Mesenchymal stem cell (in vitro differentiated cells and primary cell): Measurements from ENCODE around the gene AMMECR1.

Experiments
- DNase-seq: peaks from one replicate; pipeline ENCODE4 v3.0.0-alpha.2; 2013
- H2AFZ ChIP-seq: one replicate; pipeline ENCODE4 v1.6.1; 2013; ENCODE audit warnings: low read depth, mild to moderate bottlenecking, control low read depth, inconsistent platforms, low read length, moderate library complexity
- H2AK5ac ChIP-seq: 2 replicates; pipeline ENCODE4 v1.6.1; 2013; ENCODE audit warnings: low read length, moderate library complexity, mild to moderate bottlenecking, inconsistent platforms; ENCODE audit not compliant: severe bottlenecking
- H2BK120ac ChIP-seq: one replicate; pipeline ENCODE4 v1.6.1; 2013; ENCODE audit warnings: low read depth, mild to moderate bottlenecking, inconsistent platforms, low read length, moderate library complexity
- H2BK12ac ChIP-seq, 2 experiments: one replicate each; pipeline ENCODE4 v1.6.1; 2013; ENCODE audit warnings: inconsistent platforms in 2 of 2, low read length in 2 of 2, mild to moderate bottlenecking in 2 of 2, moderate library complexity in 2 of 2, control low read depth in 1 of 2
- H2BK15ac ChIP-seq: one replicate; pipeline ENCODE4 v1.6.1; 2013; ENCODE audit warnings: mild to moderate bottlenecking, low read depth, inconsistent platforms; ENCODE audit not compliant: poor library complexity, severe bottlenecking
- H2BK5ac ChIP-seq: 2 replicates; pipeline ENCODE4 v1.6.1; 2013; ENCODE audit warnings: low read depth, mild to moderate bottlenecking, low read length, control low read depth, inconsistent platforms; ENCODE audit not compliant: poor library complexity, severe bottlenecking
- H3K14ac ChIP-seq, 2 experiments: one replicate each; pipeline ENCODE4 v1.6.1; 2013; ENCODE audit warnings: inconsistent platforms in 2 of 2, low read length in 2 of 2, control low read depth in 1 of 2, mild to moderate bottlenecking in 1 of 2, moderate library complexity in 1 of 2
- H3K18ac ChIP-seq, 2 experiments: one replicate each; pipeline ENCODE4 v1.6.1; 2013; ENCODE audit warnings: inconsistent platforms in 2 of 2, low read length in 2 of 2, control low read depth in 1 of 2, low read depth in 1 of 2, mild to moderate bottlenecking in 1 of 2
- H3K23ac ChIP-seq, 2 experiments: one replicate each; pipeline ENCODE4 v1.6.1; 2013; ENCODE audit warnings: inconsistent platforms in 2 of 2, low read length in 2 of 2, mild to moderate bottlenecking in 2 of 2, moderate library complexity in 2 of 2, control low read depth in 1 of 2
- H3K27ac ChIP-seq: 2 replicates; pipeline ENCODE4 v1.5.1; 2013; ENCODE audit warnings: mild to moderate bottlenecking, moderate library complexity, low read length, control low read depth, inconsistent platforms; ENCODE audit not compliant: poor library complexity, severe bottlenecking
- H3K27me3 ChIP-seq, 2 experiments: 2 replicates each; pipeline versions ENCODE4 v1.6.1 to v1.7.0; 2013; ENCODE audit warnings: low read length in 2 of 2, mild to moderate bottlenecking in 2 of 2, moderate library complexity in 2 of 2, control low read depth in 1 of 2, inconsistent platforms in 1 of 2; ENCODE audit not compliant: control insufficient read depth in 1 of 2, insufficient read depth in 1 of 2
- H3K36me3 ChIP-seq, 2 experiments: 2 replicates each; pipeline versions ENCODE4 v1.6.1 to v1.7.0; 2013; ENCODE audit warnings: low read length in 2 of 2, control low read depth in 1 of 2, inconsistent platforms in 1 of 2, low read depth in 1 of 2, mild to moderate bottlenecking in 1 of 2; ENCODE audit not compliant: insufficient read depth in 2 of 2, control insufficient read depth in 1 of 2
- H3K4ac ChIP-seq, 2 experiments: one replicate each; pipeline ENCODE4 v1.6.1; 2013; ENCODE audit warnings: inconsistent platforms in 2 of 2, low read length in 2 of 2, mild to moderate bottlenecking in 2 of 2, moderate library complexity in 2 of 2, control low read depth in 1 of 2, low read depth in 1 of 2
- H3K4me1 ChIP-seq: 2 replicates; pipeline ENCODE4 v1.6.1; 2013; ENCODE audit warnings: low read depth, low read length, control low read depth; ENCODE audit not compliant: control insufficient read depth, insufficient read depth
- H3K4me2 ChIP-seq: 2 replicates; pipeline ENCODE4 v1.6.1; 2013; ENCODE audit warnings: low read length, mild to moderate bottlenecking, inconsistent platforms; ENCODE audit not compliant: poor library complexity, severe bottlenecking
- H3K4me3 ChIP-seq, 2 experiments: 2 replicates each; pipeline versions ENCODE4 v1.5.1 to v1.7.0; 2013; ENCODE audit warnings: low read length in 2 of 2, mild to moderate bottlenecking in 2 of 2, control low read depth in 1 of 2, low read depth in 1 of 2; ENCODE audit not compliant: insufficient read depth in 1 of 2
- H3K79me1 ChIP-seq: replicated peaks from 2 replicates; pipeline ENCODE4 v1.6.1; 2013; ENCODE audit warnings: mild to moderate bottlenecking, control low read depth, low read length, inconsistent platforms; ENCODE audit not compliant: poor library complexity, severe bottlenecking
- H3K9ac ChIP-seq: 2 replicates; pipeline ENCODE4 v1.7.0; 2013; ENCODE audit warnings: mild to moderate bottlenecking, low read length, moderate library complexity
- H3K9me3 ChIP-seq: 2 replicates; pipeline ENCODE4 v1.7.0; 2013; ENCODE audit warnings: mild to moderate bottlenecking, low read length; ENCODE audit not compliant: control insufficient read depth
- H4K8ac ChIP-seq: one replicate; pipeline ENCODE4 v1.6.1; 2013; ENCODE audit warnings: inconsistent platforms, mild to moderate bottlenecking, low read length, moderate library complexity
- H4K91ac ChIP-seq: one replicate; pipeline ENCODE4 v1.6.1; 2013; ENCODE audit warnings: mild to moderate bottlenecking, low read length, inconsistent platforms
- WGBS: methylation state at CpG from one replicate; pipeline ENCODE4 v1.1.7; 2013; ENCODE audit warnings: mixed read lengths; 5-methylcytosine and 5-hydroxymethylcytosine counted together

The AMMECR1 gene

DNA sequence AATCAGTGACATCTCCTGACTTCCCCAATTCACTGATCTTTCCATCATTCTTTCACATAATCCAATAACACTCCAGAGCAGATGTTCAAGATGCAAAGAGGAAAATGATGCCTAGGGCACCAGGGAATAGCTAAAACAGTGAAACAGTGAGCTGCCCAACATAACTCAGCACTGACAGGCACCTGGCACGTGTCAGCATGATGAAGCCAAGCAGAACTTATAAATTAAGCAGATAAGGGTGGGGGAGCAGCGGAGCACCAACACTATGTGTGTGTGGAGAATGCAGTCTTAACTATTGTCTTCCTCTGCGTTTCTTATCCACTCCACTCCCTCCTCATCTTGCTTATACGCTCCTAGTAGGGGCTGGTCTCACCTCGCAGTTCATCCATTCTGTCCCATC, 89.4 kb downstream of the AMMECR1 start:
- H3K27me3 ChIP-seq, result peaks cover 0 to 13% of the 10 kb centered on the region in 2 experiments
- WGBS, result no CpG with 5 or more reads among the region's 5 CpGs
- H2AFZ ChIP-seq, result no peak overlapping the region
- no peak overlapping the region for H3K4ac ChIP-seq
- H3K4me1 ChIP-seq, result no peaks in the 10 kb centered on the region
- H3K36me3 ChIP-seq, result peaks cover 0 to 5% of the 10 kb centered on the region in 2 experiments
- H2AK5ac ChIP-seq, result no peak overlapping the region
- no peak overlapping the region for H3K18ac ChIP-seq
- H3K9ac ChIP-seq, result no peak overlapping the region
- no peak overlapping the region for H4K8ac ChIP-seq
- H2BK5ac ChIP-seq, result no peak overlapping the region
- H2BK120ac ChIP-seq, result no peak overlapping the region
- no peak overlapping the region for H3K27ac ChIP-seq
- no peak overlapping the region for H3K23ac ChIP-seq
- no peak overlapping the region for H3K4me2 ChIP-seq
- H2BK12ac ChIP-seq, result no peak overlapping the region
- H3K14ac ChIP-seq, result no peak overlapping the region
- H4K91ac ChIP-seq, result no peak overlapping the region
- H3K9me3 ChIP-seq, result no peaks in the 10 kb centered on the region
- H3K79me1 ChIP-seq, result peaks cover 2% of the 10 kb centered on the region
- no peak for DNase-seq
- H2BK15ac ChIP-seq, result no peak overlapping the region
- H3K4me3 ChIP-seq, result no peak overlapping the region

DNA sequence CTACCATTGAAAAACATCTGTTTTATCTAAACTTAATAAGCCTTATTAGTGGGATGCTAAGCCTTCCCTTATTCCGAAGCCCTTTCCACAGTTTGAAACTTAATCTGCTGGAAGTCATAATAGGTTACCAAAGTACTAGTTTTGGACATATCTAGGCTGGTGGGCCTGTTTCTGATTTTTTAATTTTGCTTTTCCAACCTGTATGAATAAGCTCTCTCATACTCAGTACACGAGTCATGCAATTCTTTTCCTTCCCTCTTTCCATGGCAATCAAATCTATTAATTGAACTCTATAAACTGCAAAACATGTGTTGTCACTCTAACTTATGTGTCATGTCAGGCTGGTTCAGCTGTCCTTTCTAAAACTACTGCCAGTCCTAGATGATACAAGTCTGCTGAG, 91.0 kb downstream of the AMMECR1 start:
- Histone ChIP-seq H2AK5ac (no peak overlapping the region), H2BK5ac (no peak overlapping the region), H3K14ac (no peak overlapping the region), H3K18ac (no peak overlapping the region), H2BK12ac (no peak overlapping the region), H4K91ac (no peak overlapping the region), H3K23ac (no peak overlapping the region), H3K4me3 (no peak overlapping the region), H3K9ac (no peak overlapping the region), H3K36me3 (peaks cover 0 to 5% of the 10 kb centered on the region in 2 experiments), H3K9me3 (no peaks in the 10 kb centered on the region), H4K8ac (no peak overlapping the region), H2BK15ac (no peak overlapping the region), H3K79me1 (peaks cover 2% of the 10 kb centered on the region), H3K27ac (no peak overlapping the region), H2AFZ (no peak overlapping the region), H3K27me3 (peaks cover 0 to 13% of the 10 kb centered on the region in 2 experiments), H3K4me2 (no peak overlapping the region), H3K4me1 (no peaks in the 10 kb centered on the region), H2BK120ac (no peak overlapping the region), H3K4ac (no peak overlapping the region)
- DNase-seq, result no peak
- WGBS, result 78% methylated on average over 1 of the region's 2 CpGs

DNA sequence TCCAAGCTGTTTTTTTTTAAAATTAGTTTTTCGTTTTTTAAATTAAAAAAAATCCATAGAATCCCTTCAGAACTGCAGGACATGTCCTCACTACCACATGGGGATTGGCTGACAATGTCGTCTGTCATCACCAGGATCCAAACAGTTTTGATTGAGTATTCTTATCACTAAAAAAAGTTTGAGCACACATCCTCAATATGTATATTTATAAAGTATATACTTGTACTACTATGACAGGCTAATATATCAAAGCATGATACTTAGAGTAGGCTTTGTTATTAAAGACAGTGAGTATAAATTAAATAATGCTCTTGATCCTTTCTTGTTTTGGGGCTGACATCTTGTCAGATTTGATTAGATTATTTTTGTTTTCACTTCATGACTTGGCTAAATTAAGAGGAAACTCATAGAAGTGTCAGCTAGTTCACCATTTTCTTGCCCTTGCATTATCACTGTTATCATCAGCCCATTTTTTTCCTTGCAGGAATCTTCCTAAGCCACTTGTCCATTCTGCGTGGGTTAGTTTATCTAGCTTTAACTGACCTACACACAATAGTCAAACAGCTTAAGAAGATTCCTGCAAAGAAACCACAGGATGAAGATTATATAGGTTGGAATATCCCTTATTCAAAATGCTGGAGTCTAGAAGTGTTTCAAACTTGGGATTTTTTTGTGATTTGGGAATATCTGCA, 92.8 kb downstream of the AMMECR1 start:
- Histone ChIP-seq H3K9me3 (no peaks in the 10 kb centered on the region), H3K4me2 (no peak overlapping the region), H4K8ac (no peak overlapping the region), H2AFZ (no peak overlapping the region), H2BK15ac (no peak overlapping the region), H2BK5ac (no peak overlapping the region), H3K27ac (no peak overlapping the region), H2BK120ac (no peak overlapping the region), H4K91ac (no peak overlapping the region), H3K27me3 (peaks cover 0 to 13% of the 10 kb centered on the region in 2 experiments), H3K23ac (no peak overlapping the region), H2BK12ac (no peak overlapping the region), H3K14ac (no peak overlapping the region), H3K9ac (no peak overlapping the region), H2AK5ac (no peak overlapping the region), H3K4me1 (no peaks in the 10 kb centered on the region), H3K18ac (no peak overlapping the region), H3K4me3 (no peak overlapping the region), H3K36me3 (peaks cover 0 to 5% of the 10 kb centered on the region in 2 experiments), H3K79me1 (peaks cover 2% of the 10 kb centered on the region), H3K4ac (no peak overlapping the region)
- 100% methylated on average over 1 of the region's 3 CpGs for WGBS
- no peak for DNase-seq

DNA sequence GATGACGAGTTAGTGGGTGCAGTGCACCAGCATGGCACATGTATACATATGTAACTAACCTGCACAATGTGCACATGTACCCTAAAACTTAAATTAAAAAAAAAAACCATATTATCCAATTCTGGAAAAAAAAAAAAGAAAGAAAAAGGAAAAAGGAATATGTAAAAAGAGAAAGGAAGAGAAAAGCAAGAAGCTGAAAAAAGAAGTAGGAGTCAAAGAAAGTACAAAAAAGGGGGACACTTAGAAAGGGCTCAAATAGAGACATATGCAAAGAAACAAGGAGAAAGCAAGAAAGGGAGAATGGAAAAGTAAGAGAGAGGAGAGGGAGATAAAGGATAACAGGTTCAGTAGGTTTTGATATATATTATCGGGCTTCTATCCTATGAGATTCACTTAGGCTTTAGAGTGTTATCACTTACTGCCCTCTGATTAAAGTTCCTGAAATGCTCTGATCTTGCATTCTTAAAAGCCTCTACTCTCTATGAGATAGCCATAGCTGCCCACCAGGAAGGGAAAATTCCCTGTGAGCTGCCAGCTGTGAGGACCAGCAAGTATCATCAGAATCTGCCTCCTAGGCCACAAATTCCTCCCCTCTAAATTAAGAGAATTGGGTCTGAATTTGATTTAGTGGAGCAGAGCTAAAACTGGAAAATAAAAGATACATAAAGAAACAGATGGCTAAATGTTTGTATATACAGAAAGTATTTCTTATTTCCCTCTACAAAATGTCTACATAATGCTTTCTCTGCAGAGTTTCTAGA, 95.2 kb downstream of the AMMECR1 start:
- no peak for DNase-seq
- Histone ChIP-seq H2BK5ac (no peak overlapping the region), H3K4me2 (no peak overlapping the region), H3K23ac (no peak overlapping the region), H2BK12ac (no peak overlapping the region), H2BK15ac (no peak overlapping the region), H4K8ac (no peak overlapping the region), H3K27ac (no peak overlapping the region), H3K14ac (no peak overlapping the region), H2BK120ac (no peak overlapping the region), H3K4ac (no peak overlapping the region), H2AFZ (no peak overlapping the region), H3K36me3 (no peaks in the 10 kb centered on the region), H3K4me3 (no peak overlapping the region), H3K79me1 (no peaks in the 10 kb centered on the region), H3K9me3 (no peaks in the 10 kb centered on the region), H4K91ac (no peak overlapping the region), H3K27me3 (peaks cover 0 to 6% of the 10 kb centered on the region in 2 experiments), H3K18ac (no peak overlapping the region), H3K9ac (no peak overlapping the region), H2AK5ac (no peak overlapping the region), H3K4me1 (no peaks in the 10 kb centered on the region)
- WGBS, result 100% methylated on average over 1 of the region's 2 CpGs
